IPS DF 19.7 (cell line): ENCODE data around the gene FGFRL1.

Experiments
- DNase-seq: peaks from one replicate; pipeline ENCODE4 v3.0.0-alpha.2; 2013; ENCODE audit warnings: low read depth, low spot score

Gene FGFRL1

DNA sequence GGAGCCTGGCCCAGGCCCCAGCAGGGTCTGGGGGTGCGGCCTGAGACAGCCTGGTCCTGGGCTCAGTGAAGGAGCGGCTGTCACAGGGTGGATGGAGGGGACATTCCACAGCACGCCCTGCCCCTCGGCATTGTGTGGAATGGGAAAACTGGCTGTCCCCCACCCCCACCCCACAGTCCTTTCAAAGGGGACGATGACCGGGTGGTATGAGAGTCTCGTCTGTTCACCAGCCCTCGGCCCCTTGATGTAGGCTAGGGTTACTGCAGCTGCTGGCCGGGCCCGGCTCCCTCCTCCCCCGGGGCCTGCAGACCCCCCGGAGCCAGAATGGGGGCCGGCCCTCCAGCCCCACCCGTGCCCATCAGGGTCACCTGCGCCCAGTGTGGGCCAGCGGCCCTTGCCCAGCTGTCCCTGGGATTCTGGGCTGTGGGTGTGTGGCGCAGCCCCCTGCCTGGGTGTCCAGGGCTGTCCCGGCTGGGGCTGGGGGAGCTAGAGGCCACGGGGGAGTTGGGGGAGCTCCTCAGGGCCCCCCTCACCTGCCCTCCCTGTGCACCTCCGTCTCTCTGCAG is 11.7 kb downstream of the FGFRL1 start:
- no peak for DNase-seq

DNA sequence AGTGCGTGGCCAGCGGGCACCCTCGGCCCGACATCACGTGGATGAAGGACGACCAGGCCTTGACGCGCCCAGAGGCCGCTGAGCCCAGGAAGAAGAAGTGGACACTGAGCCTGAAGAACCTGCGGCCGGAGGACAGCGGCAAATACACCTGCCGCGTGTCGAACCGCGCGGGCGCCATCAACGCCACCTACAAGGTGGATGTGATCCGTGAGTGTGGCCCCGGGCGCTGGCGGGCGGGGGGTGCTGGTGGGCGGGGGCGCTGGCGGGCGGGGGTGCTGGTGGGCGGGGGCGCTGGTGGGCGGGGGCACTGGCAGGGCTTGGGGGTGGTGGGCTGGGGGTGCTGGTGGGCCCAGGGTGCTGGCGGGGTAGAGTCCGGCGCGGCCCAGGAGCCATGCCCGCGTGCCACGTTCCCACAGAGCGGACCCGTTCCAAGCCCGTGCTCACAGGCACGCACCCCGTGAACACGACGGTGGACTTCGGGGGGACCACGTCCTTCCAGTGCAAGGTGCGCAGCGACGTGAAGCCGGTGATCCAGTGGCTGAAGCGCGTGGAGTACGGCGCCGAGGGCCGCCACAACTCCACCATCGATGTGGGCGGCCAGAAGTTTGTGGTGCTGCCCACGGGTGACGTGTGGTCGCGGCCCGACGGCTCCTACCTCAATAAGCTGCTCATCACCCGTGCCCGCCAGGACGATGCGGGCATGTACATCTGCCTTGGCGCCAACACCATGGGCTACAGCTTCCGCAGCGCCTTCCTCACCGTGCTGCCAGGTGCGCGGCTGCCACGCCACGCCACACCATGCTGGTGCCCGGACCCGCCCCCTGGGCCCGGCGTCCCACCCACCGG is 12.7 kb downstream of the FGFRL1 start:
- no peak for DNase-seq

DNA sequence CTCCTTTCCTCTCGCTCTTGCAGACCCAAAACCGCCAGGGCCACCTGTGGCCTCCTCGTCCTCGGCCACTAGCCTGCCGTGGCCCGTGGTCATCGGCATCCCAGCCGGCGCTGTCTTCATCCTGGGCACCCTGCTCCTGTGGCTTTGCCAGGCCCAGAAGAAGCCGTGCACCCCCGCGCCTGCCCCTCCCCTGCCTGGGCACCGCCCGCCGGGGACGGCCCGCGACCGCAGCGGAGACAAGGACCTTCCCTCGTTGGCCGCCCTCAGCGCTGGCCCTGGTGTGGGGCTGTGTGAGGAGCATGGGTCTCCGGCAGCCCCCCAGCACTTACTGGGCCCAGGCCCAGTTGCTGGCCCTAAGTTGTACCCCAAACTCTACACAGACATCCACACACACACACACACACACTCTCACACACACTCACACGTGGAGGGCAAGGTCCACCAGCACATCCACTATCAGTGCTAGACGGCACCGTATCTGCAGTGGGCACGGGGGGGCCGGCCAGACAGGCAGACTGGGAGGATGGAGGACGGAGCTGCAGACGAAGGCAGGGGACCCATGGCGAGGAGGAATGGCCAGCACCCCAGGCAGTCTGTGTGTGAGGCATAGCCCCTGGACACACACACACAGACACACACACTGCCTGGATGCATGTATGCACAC is 13.6 kb downstream of the FGFRL1 start:
- DNase-seq = no peak

DNA sequence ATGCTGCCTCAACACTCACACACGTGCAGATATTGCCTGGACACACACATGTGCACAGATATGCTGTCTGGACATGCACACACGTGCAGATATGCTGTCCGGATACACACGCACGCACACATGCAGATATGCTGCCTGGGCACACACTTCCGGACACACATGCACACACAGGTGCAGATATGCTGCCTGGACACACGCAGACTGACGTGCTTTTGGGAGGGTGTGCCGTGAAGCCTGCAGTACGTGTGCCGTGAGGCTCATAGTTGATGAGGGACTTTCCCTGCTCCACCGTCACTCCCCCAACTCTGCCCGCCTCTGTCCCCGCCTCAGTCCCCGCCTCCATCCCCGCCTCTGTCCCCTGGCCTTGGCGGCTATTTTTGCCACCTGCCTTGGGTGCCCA is 14.7 kb downstream of the FGFRL1 start:
- no peak for DNase-seq

DNA sequence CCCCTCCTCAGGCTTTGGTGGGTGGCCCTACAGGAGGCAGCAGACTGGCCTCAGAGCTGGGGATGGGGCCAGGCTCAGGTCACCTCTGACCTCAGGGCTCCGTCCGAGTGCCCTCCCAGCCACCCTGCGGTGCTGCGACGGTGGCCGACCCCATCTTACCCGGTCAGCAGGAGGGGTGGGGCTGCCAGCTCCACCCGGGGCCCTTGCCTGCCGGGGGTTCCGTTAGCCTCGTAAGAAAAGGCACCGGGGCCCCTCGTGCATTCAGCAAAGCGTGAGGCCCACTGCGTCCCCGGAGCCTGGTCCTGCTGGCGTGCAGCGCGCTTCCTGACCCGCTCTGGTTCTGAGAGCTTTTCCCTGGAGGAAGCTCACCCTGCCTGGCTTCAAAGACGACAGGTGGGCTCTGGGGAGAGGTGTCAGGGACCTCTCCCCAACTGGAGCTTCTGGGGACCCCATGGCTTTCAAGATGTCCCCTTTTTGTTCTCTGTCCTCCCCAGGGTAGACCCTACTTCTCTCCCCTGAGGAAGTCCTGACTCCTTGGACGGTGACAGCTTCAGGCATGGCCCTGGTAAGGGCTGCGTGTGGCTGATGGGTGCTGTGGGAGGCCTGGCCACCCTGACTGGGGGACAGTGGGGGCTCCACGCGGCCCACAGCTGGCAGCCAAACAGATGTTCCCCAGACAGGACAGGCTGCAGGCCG is 15.9 kb downstream of the FGFRL1 start:
- no peak for DNase-seq

DNA sequence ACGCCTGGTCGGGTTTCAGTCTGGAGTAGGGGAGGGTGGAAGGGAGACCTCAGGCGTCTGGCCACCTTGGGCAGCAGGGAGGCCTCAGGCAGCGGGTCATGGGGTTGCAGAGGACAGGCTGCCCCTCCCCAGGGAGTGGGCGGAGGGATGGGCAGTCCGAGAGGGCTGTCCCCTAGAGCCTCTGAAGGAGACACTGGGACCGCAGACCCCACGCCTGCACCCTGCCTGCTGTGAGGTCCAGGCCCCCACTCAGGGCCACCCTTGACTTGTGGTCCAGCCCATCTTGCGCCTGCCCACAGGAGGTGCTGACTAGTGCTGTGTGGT is 16.5 kb downstream of the FGFRL1 start:
- DNase-seq = no peak

DNA sequence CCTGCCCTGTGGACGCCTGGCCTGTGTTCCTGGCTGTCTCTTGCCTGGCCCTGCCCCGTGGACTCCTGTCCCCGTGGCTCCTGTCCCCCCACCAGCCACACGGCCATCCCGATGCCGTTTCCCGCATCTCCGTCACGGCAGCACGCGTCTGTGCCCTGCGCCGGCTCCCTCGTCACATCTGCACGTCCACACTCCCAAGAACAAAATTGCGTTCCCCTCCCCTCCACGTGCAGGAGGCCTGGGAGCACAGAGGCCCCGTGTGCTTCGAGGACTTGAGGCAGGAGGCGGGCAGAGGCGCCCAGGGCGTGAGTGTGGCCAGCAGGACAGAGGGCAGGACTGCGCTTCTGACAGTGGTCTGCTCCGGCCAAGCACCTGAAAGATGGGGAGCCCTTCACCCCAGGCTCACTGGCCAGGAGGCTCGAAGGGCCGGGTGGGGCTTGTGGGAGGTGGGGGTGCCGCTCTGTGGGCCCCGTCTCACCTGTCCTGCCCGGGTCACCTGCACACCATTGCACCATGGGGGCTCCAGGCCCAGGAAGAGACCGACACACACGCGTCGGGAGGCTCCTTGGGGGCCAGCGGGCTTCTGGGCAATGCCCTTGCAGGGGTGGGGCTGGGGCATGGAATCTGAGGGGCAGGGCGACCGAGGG is 17.3 kb downstream of the FGFRL1 start:
- DNase-seq = no peak

DNA sequence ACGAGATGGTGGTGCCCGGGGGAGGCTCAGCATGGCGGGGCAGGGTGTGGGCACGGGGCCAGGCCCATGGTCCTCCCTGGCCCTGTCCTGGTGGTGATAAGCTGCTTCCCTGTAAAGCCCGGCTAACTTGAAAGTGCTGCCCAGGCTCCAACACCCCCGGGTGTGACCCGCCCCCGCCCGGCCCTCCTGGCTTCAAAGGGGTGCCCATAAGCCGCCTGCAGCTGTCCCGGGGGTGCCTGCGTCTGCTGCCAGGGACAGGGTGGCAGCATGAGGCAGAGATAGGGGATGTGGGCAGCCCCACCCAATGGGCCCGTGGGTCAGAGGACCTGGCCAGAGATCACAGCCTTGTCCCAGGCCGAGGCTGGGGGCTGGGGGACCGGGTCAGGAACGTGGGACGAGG is 18.1 kb downstream of the FGFRL1 start:
- no peak for DNase-seq

DNA sequence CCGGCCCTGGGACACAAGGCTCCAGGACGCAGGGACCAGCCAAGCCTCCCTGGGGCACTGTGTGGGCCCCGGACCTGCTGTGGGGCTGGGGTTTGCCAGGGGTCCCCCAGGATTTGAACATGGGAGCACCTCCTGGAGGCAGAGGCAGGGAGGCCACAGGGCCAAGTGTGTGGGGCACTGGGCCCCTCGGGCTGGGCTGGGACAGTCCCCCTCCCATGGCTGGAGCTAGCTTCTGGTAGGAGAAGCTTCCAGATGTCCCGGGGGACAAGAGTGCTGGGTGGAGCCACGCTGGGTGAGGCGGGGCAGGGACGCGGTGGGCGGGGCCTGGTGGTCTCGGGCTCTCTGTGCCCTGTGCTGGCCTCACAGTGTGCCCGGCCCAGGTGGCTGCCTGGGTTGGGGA is 18.6 kb downstream of the FGFRL1 start:
- no peak for DNase-seq

DNA sequence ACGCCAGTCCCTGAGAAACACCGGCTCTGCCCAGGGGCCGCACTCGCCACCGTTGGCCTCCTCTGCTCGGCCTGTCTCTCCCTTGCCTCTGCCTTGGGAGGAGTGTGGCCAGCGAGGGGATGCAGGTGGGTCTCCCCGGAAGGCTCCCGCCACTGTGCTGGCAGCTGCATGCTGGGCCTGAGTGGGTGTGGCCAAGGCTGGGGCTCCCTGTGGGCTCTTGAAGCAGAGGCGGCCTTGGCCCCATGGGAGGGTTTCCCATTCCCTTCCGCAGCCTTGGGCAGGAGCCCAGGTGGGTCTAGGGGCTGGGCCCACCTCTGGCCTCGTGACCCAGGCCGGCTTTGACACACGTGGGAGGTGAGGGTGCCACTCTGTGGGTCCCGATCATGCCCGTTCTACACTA is 19.1 kb downstream of the FGFRL1 start:
- DNase-seq = no peak

DNA sequence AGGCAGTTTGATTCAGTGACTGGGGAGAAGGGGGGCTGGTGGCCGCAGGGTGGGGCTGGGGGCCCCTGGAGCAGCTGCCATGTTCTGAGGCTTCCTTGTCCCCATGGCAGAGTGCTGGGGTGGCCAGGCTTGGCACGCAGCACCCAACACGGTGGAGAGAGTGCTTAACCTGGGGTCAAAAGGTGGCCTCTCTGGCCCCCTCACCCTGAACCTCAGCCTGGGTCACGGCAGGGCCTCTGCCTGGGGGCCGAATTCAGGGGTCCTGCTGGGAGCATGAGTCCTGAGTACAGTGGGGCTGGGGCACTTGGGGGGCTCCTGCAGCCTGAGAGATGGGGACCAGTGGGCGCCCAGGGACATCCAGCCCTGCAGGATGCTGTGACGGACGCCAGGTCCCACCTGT is 19.9 kb downstream of the FGFRL1 start:
- DNase-seq = no peak

DNA sequence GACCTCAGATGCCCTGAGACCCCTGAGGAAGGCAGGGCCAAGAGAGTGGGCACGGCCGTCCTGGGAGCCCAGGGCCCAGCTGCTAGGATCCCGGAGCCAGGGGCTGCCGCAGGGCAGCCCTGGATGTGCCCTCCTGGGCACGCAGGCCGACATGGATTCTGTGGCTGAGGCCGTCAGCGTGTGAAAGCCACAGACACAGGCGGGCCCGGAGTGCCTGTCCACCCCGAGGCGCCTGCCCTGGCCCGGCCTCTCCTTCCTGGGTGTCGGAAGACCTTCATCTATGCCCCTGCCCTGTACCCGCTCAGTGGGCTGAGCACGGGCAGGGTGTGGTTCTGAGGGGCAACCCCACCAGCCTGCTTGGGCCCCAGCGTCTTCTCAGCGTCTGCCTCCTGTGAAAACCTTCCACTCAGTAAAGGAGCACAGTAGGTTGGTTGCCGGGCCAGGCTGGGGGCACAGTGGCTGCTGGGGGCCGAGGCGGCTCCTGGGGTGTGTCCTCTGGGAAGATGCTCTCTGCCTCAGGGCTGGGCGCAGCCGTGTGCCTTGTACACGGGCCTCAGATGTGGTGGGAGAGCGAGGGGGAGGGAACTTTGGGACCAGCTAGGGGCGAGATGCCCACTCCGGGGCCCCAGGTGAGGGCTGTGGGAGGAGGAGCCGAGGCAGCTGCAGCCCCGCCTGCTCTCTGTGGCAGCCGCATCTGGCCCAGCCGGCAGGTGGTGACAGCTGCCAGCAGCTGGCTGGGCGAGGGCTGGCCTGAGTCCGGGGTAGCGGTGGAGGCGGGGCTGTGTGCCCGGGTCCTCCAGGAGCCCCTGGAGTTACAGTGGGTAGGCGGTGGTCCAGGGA is 20.8 kb downstream of the FGFRL1 start:
- no peak for DNase-seq

DNA sequence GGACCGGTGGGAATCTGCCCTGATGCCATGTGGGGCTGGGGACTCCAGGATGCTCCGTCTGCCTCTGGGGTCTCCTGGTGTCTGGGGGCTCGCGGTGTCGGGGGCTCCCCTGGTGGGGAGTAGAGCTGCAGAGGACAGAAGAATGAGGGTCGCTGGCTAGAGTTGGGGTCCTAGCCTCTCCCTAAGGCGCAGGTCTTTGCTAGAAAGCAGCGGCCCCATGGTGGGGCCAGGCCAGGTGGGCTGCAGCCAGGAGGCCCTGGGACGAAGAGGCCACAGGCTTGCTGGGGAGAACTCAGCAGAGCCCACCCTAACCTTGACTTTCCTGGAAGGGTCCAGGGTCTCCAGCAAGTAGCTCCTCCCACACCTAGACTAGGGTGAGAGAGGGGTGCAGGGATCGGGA is 21.4 kb downstream of the FGFRL1 start:
- DNase-seq = no peak

DNA sequence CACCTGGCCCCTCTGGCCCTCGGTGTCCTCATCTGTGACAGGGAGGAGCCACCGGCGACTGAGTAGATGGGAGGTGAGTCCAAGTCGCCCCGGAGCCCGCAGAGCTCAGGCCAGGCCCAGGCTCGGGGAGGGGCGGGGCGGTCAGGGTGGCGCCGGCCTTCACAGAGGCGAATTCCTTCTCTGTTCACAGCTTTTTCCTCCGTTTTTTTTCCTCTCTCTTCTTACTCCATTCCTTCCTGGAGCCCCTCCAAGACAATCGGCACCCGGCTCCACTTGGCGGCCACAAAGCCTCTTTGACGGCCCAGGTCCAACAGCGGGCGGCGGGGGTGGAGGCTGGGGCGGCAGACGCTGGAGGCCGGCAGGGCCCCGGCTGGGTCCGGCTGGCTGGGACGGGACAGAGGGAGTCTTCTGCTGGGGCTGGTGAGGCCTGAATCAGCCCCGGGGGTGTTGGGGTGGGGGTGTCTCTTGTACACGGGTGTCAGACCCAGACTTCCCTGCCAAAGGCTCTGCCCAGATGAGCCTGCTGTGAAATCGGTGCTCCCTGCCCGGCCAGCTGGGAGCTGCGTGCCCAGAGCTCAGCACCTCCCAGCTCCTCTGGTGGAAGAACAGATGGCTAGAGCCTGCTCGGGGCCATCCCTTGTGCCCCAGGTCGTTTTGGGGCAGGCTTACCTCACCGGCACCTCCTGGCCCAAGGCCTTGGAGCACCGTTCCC is 22.6 kb downstream of the FGFRL1 start:
- no peak for DNase-seq

DNA sequence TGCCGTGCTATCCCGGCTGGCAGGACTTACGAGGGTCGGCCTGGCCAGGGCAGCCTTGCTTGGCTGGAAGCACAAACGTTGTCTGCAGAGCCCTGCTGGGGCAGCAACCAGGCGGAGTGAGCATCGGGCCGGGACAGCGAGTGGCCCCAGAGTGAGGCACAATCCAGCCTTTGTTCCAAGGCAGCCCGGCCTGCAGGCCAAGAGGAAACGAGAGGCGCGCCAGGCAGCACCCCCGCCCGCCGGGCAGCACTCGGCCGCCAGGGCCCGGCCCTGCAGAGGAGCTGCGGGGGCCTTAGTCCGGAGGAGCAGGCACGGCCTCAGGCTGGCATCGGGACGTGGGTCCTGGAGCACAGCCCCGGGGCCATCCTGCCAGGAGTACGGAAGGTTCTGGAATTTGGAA is 24.1 kb downstream of the FGFRL1 start:
- DNase-seq = no peak

DNA sequence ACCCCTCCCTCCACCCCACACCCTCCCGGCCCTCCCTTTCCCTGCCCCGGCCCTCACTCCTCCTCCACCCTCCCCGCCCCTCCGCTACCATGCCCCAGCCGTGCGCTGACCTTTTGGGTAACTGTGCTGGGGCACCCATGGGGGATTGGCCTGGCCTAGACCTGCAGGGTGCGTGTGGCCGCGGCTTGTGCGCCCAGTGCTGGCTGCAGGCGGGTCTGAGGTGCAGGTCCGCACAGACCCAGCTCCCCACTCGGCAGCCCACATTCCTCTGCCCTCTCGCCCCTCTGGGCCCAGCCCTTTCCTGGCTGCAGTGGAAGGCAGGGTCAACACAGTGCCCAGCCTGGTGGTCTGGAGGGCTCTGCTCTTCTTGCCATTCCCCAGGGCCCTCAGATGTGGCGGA is 24.7 kb downstream of the FGFRL1 start:
- DNase-seq = no peak

DNA sequence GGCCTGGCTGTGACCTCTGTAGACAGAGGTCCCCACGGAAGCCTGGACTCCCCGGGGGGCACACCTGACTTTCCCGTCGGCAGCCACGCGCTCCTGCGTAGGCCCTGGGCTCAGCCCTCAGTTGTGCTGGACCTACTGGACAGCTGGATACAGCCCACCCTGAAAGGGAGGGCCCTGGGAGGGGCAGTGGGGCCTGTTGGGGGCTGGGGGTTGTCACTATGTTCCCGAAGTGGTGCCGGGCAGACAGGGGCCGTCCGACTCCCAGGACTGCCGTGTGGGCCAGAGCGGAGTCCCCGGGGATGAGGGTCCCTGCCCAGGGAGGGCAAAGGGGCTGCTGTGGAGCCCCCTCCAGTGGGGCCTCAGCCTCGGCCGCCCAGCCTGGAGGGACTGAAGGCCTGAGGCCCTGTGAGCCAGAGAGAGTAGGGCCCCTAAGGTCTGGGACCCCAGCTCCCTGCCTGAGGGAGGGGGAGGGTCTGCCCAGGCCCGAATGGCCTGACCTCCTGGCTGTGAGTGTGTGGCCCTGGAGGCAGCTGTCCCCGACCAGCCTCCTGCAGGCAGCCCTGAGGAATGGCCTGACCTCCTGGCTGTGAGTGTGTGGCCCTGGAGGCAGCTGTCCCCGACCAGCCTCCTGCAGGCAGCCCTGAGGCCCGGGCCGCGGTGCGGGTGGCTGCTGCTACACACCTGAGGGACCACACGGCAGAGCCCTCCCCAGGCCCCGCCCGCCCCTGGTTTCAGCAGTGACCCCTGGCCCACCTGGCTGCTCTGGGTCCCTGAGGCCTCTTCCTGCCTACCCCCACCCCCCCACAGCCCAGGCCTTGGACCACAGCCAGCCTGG is 25.8 kb downstream of the FGFRL1 start:
- no peak for DNase-seq

DNA sequence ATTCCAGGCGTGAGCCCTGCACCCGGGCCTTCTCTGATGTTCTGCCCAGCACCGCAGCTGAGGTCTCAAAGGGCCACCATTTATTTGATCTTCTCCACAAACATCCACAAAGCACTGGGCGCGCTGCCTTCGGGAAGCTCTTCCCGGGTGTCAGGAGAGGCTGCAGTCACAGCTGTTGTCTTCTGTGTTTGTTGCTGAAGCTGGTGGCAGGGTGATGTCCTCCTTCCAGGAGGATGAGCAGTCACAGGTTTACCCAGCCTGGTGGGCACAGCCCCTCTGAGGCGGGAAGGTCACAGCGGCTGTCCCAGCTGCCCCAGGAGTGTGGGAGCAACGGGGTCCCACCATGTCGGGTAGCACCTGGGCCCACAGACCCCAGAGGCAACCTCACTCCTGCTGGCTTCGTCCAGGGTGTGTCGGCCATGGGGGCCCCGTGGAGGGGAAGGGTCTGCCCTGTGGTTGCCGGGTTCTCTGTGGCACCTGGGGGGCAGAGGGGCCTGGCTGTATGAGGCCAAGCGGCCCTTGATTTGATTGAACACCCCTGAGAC is 27.6 kb downstream of the FGFRL1 start:
- DNase-seq = no peak
